Chondrocyte (in vitro differentiated cells): ENCODE measurements around the gene TRAPPC4. TPM values are rescaled to one million over a fixed set of nuclear protein-coding genes. Genes with fewer than 3 reads are reported as not detected.

Experiments
- DNase-seq: peaks from one replicate; pipeline ENCODE4 v3.0.0; 2021; ENCODE audit warnings: mixed read lengths, low spot score
- H3K27ac Mint-ChIP-seq: one replicate; pipeline ENCODE4 v1.8.0; 2021; ENCODE audit warnings: mild to moderate bottlenecking, moderate library complexity, mixed read lengths; ENCODE audit not compliant: unreplicated experiment
- H3K27me3 Mint-ChIP-seq: 2 replicates; pipeline ENCODE4 v1.8.0; 2021; ENCODE audit warnings: low read depth, mixed read lengths
- H3K36me3 Mint-ChIP-seq: 2 replicates; pipeline ENCODE4 v1.8.0; 2021; ENCODE audit warnings: low read depth, mixed read lengths
- H3K4me1 Mint-ChIP-seq: 2 replicates; pipeline ENCODE4 v1.8.0; 2021; ENCODE audit warnings: low read depth, mild to moderate bottlenecking, mixed read lengths
- H3K4me3 Mint-ChIP-seq: one replicate; pipeline ENCODE4 v1.8.0; 2021; ENCODE audit warnings: mild to moderate bottlenecking, moderate library complexity, mixed read lengths; ENCODE audit not compliant: unreplicated experiment
- H3K9me3 Mint-ChIP-seq: 2 replicates; pipeline ENCODE4 v1.8.0; 2021; ENCODE audit warnings: low read depth, mixed read lengths
- CTCF ChIP-seq: fragments of 200-600 bp; sonication (generic); IDR thresholded peaks from 2 replicates; pipeline ENCODE4 v1.5.0; 2021; ENCODE audit warnings: antibody characterized with exemption, mild to moderate bottlenecking, moderate library complexity
- total RNA-seq: library from RNA; stranded (reverse); gene quantifications from 3 replicates; pipeline ENCODE4 v1.2.1, GENCODE V29; 2021

Gene TRAPPC4
- total RNA-seq, 1 donor from 2014 or later: 73.0 TPM

- H3K4me3 Mint-ChIP-seq: peak overlapping the region; percentile 96
- DNase-seq: no peak
- peak; percentile 40 for TF ChIP-seq CTCF
These were observed 21.5 kb upstream of the TRAPPC4 start for GRCh38 chr11:118996926-118997626.

GRCh38 chr11:118997627-118998387 is 20.8 kb upstream of the TRAPPC4 start, which contains the start of gene CENATAC:
TSS of gene CENATAC (plus strand) at chr11:118998138. CDS start at chr11:118998198, 60 bp downstream.
- H3K27ac Mint-ChIP-seq: peak within 1 kb of the TSS; percentile 90
- no peaks in the 10 kb centered on the region for H3K9me3 Mint-ChIP-seq
- peak within 1 kb of the TSS; percentile 96 for H3K4me3 Mint-ChIP-seq
- DNase-seq: peak; percentile 96
- no peaks in the 10 kb centered on the region for H3K27me3 Mint-ChIP-seq
- no peak for TF ChIP-seq CTCF
- peaks cover 2% of the 10 kb centered on the region for H3K36me3 Mint-ChIP-seq
- peaks cover 32% of the 10 kb centered on the region for H3K4me1 Mint-ChIP-seq

More at GRCh38 chr11:118996926-118997626, 21.5 kb upstream of the TRAPPC4 start:
- Mint-ChIP-seq H3K27me3 (no peaks in the 10 kb centered on the region), H3K27ac (peak overlapping the region; percentile 86), H3K4me1 (peaks cover 32% of the 10 kb centered on the region), H3K9me3 (no peaks in the 10 kb centered on the region), H3K36me3 (peaks cover 2% of the 10 kb centered on the region)

- TF ChIP-seq CTCF: peak; percentile 3
- Mint-ChIP-seq H3K9me3 (no peaks in the 10 kb centered on the region), H3K27ac (peak overlapping the region; percentile 90)
These were observed 20.2 kb upstream of the TRAPPC4 start for GRCh38 chr11:118998388-118998717.

GRCh38 chr11:118998822-118999221 is 19.7 kb upstream of the TRAPPC4 start:
- Mint-ChIP-seq H3K27ac (peak overlapping the region; percentile 90), H3K27me3 (no peaks in the 10 kb centered on the region), H3K36me3 (peaks cover 4% of the 10 kb centered on the region)

More at GRCh38 chr11:118998388-118998717, 20.2 kb upstream of the TRAPPC4 start:
- peaks cover 32% of the 10 kb centered on the region for H3K4me1 Mint-ChIP-seq
- no peaks in the 10 kb centered on the region for H3K27me3 Mint-ChIP-seq
- H3K4me3 Mint-ChIP-seq: peak overlapping the region; percentile 96
- peaks cover 2% of the 10 kb centered on the region for H3K36me3 Mint-ChIP-seq
- DNase-seq: no peak

More at GRCh38 chr11:118998822-118999221, 19.7 kb upstream of the TRAPPC4 start:
- no peak for DNase-seq
- peaks cover 32% of the 10 kb centered on the region for H3K4me1 Mint-ChIP-seq
- TF ChIP-seq CTCF: no peak
- peak overlapping the region; percentile 96 for H3K4me3 Mint-ChIP-seq
- H3K9me3 Mint-ChIP-seq: no peaks in the 10 kb centered on the region
